Measurements from ENCODE around the gene CFL2. TPM values are rescaled to one million over a fixed set of nuclear protein-coding genes. Genes with fewer than 3 reads are reported as not detected.
"Not testable (repeated sequence)": the region's sequence is repeated elsewhere in the genome, so short reads cannot be mapped to it uniquely, and the experiment has no call there.

CFL2 gene
- total RNA-seq, 1 donor from 2014 or later, result 54.0 TPM

- H3K36me3 Mint-ChIP-seq, result peaks cover 10% of the 10 kb centered on the region
- no peaks in the 10 kb centered on the region for H3K27me3 Mint-ChIP-seq (ENCODE audit: low read depth)
Observed at GRCh38 chr14:34749408-34749807, 35.0 kb upstream of the CFL2 start.

DNA sequence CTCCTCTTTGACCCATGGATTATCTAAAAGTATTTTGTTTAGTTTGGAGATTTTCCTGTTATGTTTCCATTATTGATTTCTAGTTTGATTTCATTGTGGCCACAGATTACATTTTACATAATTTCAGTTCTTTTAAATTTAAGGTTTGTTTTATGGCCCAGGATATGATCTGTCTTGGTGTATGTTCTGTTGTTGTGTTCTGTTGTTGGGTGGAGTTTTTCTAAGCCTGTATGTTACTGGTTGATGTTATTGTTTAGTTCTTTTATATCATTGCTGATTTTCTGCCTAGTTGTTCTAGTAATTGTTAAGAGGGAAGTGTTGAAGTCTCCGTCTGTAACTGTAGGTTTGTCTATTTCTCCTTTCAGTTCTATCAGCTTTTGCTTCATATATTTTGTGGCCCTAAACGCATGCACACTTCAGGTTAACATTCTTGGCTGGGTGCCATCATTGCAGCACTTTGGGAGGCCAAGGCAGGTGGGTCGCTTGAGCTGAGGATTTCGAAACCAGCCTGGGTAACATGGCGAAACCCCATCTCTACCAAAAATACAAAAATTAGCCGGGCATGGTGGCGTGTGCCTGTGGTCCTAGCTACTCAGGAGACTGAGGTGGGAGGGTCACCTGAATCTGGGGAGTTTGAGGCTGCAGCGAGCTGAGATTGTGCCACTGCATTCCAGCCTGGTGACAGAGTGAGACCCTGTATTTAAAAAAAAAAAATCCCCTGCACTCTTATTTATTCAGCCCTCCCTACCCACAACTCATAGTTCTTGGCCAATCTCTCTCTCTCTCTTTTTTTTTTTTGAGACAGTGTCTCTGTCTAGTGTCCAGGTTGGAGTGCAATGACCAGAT lies 28.1 kb upstream of the CFL2 start:
- no peak overlapping the region for H3K4me3 Mint-ChIP-seq
- H3K27me3 Mint-ChIP-seq (ENCODE audit: low read depth), result no peaks in the 10 kb centered on the region
- DNase-seq (ENCODE audit: low spot score in 2 of 2, unreplicated experiment in 2 of 2), result no peak
- H3K9me3 Mint-ChIP-seq, result peaks cover 19% of the 10 kb centered on the region
- no peaks in the 10 kb centered on the region for H3K36me3 Mint-ChIP-seq
- H3K27ac Mint-ChIP-seq, result no peak overlapping the region
- peaks cover 5% of the 10 kb centered on the region for H3K4me1 Mint-ChIP-seq
- TF ChIP-seq, protein P1, sequence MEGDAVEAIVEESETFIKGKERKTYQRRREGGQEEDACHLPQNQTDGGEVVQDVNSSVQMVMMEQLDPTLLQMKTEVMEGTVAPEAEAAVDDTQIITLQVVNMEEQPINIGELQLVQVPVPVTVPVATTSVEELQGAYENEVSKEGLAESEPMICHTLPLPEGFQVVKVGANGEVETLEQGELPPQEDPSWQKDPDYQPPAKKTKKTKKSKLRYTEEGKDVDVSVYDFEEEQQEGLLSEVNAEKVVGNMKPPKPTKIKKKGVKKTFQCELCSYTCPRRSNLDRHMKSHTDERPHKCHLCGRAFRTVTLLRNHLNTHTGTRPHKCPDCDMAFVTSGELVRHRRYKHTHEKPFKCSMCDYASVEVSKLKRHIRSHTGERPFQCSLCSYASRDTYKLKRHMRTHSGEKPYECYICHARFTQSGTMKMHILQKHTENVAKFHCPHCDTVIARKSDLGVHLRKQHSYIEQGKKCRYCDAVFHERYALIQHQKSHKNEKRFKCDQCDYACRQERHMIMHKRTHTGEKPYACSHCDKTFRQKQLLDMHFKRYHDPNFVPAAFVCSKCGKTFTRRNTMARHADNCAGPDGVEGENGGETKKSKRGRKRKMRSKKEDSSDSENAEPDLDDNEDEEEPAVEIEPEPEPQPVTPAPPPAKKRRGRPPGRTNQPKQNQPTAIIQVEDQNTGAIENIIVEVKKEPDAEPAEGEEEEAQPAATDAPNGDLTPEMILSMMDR (IDR thresholded peaks at IDR 0.05; ENCODE audit: unreplicated experiment), result no peak

More at GRCh38 chr14:34749408-34749807, 35.0 kb upstream of the CFL2 start:
- Mint-ChIP-seq H3K4me1 (peaks cover 5% of the 10 kb centered on the region), H3K9me3 (no peaks in the 10 kb centered on the region), H3K27ac (no peak overlapping the region), H3K4me3 (no peak overlapping the region)
- TF ChIP-seq, protein P1 (IDR thresholded peaks at IDR 0.05; ENCODE audit: unreplicated experiment), result no peak
- no peak for DNase-seq (ENCODE audit: low spot score in 2 of 2, unreplicated experiment in 2 of 2)

DNA sequence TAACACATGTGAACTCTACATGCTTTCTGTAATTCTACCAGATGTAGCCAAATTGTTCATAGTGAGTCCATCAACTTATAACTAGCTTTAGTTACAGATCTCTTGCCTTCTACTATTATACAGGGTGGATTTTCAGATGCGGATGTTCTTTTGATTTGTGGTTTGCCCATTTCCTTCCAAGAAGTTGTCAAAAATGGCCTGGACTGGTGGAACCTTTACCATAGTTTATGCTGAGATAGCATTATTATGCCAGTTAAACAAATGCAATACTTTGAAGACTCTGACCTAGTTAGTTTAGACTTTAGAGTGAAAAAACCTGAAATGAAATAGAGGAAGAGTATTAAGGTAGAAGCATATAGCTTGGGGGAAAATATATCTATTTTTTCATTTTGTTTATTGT lies 27.4 kb upstream of the CFL2 start:
- TF ChIP-seq, protein P1 (IDR thresholded peaks at IDR 0.05; ENCODE audit: unreplicated experiment), result no peak
- Mint-ChIP-seq H3K4me1 (peaks cover 5% of the 10 kb centered on the region), H3K36me3 (no peaks in the 10 kb centered on the region), H3K27ac (no peak overlapping the region), H3K9me3 (peaks cover 19% of the 10 kb centered on the region), H3K4me3 (no peak overlapping the region), H3K27me3 (ENCODE audit: low read depth) (no peaks in the 10 kb centered on the region)
- DNase-seq (ENCODE audit: low spot score in 2 of 2, unreplicated experiment in 2 of 2), result no peak

DNA sequence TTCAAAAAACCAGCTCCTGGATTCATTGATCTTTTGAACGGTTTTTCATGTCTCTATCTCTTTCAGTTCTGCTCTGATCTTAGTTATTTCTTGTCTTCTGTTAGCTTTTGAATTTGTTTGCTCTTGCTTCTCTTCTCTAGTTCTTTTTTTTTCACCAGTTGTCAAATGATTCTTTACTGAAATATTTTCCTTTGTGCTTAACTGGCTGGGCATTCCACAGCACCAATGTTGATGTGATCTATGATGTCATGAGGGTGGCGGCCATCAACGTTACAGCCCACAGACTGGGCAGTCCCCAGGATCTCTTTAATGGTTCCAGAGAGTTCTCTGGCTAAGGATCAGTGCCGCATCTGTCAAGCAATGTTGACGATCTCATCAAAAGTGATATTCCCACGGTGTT lies 25.7 kb upstream of the CFL2 start:
- not testable (repeated sequence) for H3K27me3 Mint-ChIP-seq (ENCODE audit: low read depth); H3K4me3 Mint-ChIP-seq; H3K36me3 Mint-ChIP-seq; H3K27ac Mint-ChIP-seq; H3K4me1 Mint-ChIP-seq; DNase-seq (ENCODE audit: low spot score in 2 of 2, unreplicated experiment in 2 of 2)
- H3K9me3 Mint-ChIP-seq, result peaks cover 19% of the 10 kb centered on the region

DNA sequence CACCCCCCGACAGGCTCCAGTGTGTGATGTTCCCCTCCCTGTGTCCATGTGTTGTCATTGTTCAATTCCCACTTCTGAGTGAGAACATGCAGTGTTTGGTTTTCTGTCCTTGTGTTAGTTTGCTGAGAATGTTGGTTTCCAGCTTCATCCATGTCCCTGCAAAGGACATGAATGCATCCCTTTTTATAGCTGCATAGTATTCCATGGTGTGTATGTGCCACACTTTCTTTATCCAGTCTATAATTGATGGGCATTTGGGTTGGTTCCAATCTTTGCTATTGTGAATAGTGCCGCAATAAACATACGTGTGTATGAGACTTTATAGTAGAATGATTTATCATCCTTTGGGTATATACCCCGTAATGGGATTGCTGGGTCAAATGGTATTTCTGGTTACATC lies 22.7 kb upstream of the CFL2 start:
- H3K4me1 Mint-ChIP-seq, result peaks cover 10% of the 10 kb centered on the region
- not testable (repeated sequence) for H3K36me3 Mint-ChIP-seq
- peaks cover 15% of the 10 kb centered on the region for H3K9me3 Mint-ChIP-seq

GRCh38 chr14:34733245-34733644 lies 18.9 kb upstream of the CFL2 start:
- Mint-ChIP-seq H3K36me3 (no peaks in the 10 kb centered on the region), H3K4me1 (peaks cover 10% of the 10 kb centered on the region), H3K27ac (peak overlapping the region; percentile 90), H3K9me3 (no peaks in the 10 kb centered on the region), H3K27me3 (ENCODE audit: low read depth) (no peaks in the 10 kb centered on the region), H3K4me3 (no peak overlapping the region)
- DNase-seq (ENCODE audit: low spot score in 2 of 2, unreplicated experiment in 2 of 2), result no peak
- TF ChIP-seq, protein P1 (IDR thresholded peaks at IDR 0.05; ENCODE audit: unreplicated experiment), result no peak

More for the DNA sequence above, 22.7 kb upstream of the CFL2 start:
- DNase-seq (ENCODE audit: low spot score in 2 of 2, unreplicated experiment in 2 of 2); H3K27ac Mint-ChIP-seq; H3K27me3 Mint-ChIP-seq (ENCODE audit: low read depth); H3K4me3 Mint-ChIP-seq: not testable (repeated sequence)

Measured in mesothelial cell of epicardium (in vitro differentiated cells).